H1 (cell line): ENCODE data around the gene GNG7. TPM values are rescaled to one million over a fixed set of nuclear protein-coding genes. Genes with fewer than 3 reads are reported as not detected.
A peak's percentile ranks its signal among the peaks of the same experiment; 100 is the strongest.

Experiments
- CTCF ChIA-PET: fragments of 300-600 bp; sonication (Branson Sonifier 250); formaldehyde crosslinking; loops from one replicate; lab custom pipeline; 2021; ENCODE audit not compliant: partially characterized antibody; lab: Charles Lee
- POLR2A ChIA-PET: fragments of 300-600 bp; sonication (Branson Sonifier 250); formaldehyde crosslinking; loops from one replicate; lab custom pipeline; 2021; ENCODE audit warnings: inconsistent platforms; ENCODE audit not compliant: partially characterized antibody; lab: Charles Lee
- DNase-seq, 2 experiments: peaks; one replicate each; pipeline versions ENCODE4 v3.0.0 to v3.0.0-alpha.2; 2010 to 2022; ENCODE audit warnings: low spot score in 2 of 2, low read depth in 1 of 2, mixed read lengths in 1 of 2
- FAIRE-seq: peaks from 2 replicates; lab custom pipeline; 2011; peaks lifted over from hg19 to GRCh38; lab: Jason Lieb, UNC
- H2AFZ ChIP-seq: 2 replicates; pipeline ENCODE4 v1.8.1; 2012; ENCODE audit warnings: low read length, inconsistent platforms
- H2AK5ac ChIP-seq: 2 replicates; pipeline ENCODE4 v1.6.1; 2013; ENCODE audit warnings: low read depth, low read length
- H2BK120ac ChIP-seq: replicated peaks from 2 replicates; pipeline ENCODE3; 2013; ENCODE audit warnings: low read depth, low read length, inconsistent platforms
- H2BK12ac ChIP-seq: 2 replicates; pipeline ENCODE4 v1.6.1; 2013; ENCODE audit warnings: low read depth, low read length
- H2BK15ac ChIP-seq: 2 replicates; pipeline ENCODE4 v1.6.1; 2013; ENCODE audit warnings: low read length
- H2BK20ac ChIP-seq: 2 replicates; pipeline ENCODE4 v1.6.1; 2013; ENCODE audit warnings: low read length
- H2BK5ac ChIP-seq: 2 replicates; pipeline ENCODE4 v1.6.1; 2013; ENCODE audit warnings: low read depth, low read length
- H3K14ac ChIP-seq: 2 replicates; pipeline ENCODE4 v1.6.1; 2013; ENCODE audit warnings: inconsistent platforms; ENCODE audit not compliant: insufficient read length
- H3K18ac ChIP-seq: 2 replicates; pipeline ENCODE4 v1.6.1; 2013; ENCODE audit warnings: low read length; ENCODE audit errors: extremely low read depth
- H3K23ac ChIP-seq: 2 replicates; pipeline ENCODE4 v1.6.1; 2013; ENCODE audit warnings: inconsistent platforms; ENCODE audit not compliant: insufficient read length
- H3K23me2 ChIP-seq: 2 replicates; pipeline ENCODE4 v1.6.1; 2013; ENCODE audit warnings: low read depth, low read length
- H3K27ac ChIP-seq: 2 replicates; pipeline ENCODE4 v1.6.1; 2011; ENCODE audit warnings: low read depth, low read length, inconsistent platforms
- H3K27me3 ChIP-seq, 4 experiments: replicated peaks in 1 of 4; 1 replicate in 1 of 4; 2 replicates in 3 of 4; pipeline versions ENCODE4 v1.6.1 to v1.8.1; 2011 to 2013; ENCODE audit warnings: low read length in 3 of 4, mild to moderate bottlenecking in 3 of 4, inconsistent platforms in 2 of 4, mixed read lengths in 2 of 4, moderate library complexity in 1 of 4; ENCODE audit not compliant: control insufficient read depth in 3 of 4, insufficient read depth in 3 of 4; ENCODE audit errors: extremely low read depth in 1 of 4
- H3K36me3 ChIP-seq, 4 experiments: 2 replicates each; pipeline versions ENCODE4 v1.6.1 to v1.8.1; 2011 to 2013; ENCODE audit warnings: mild to moderate bottlenecking in 4 of 4, low read length in 3 of 4, moderate library complexity in 2 of 4, control low read depth in 1 of 4, inconsistent platforms in 1 of 4; ENCODE audit not compliant: insufficient read depth in 4 of 4, control insufficient read depth in 2 of 4
- H3K4ac ChIP-seq: replicated peaks from 2 replicates; pipeline ENCODE3; 2013; ENCODE audit warnings: low read length, low read depth, mixed read lengths, inconsistent platforms; ENCODE audit not compliant: insufficient read length
- H3K4me1 ChIP-seq, 4 experiments: replicated peaks in 1 of 4; 1 replicate in 1 of 4; 2 replicates in 3 of 4; pipeline versions ENCODE4 v1.6.1 to v1.8.1; 2011 to 2013; ENCODE audit warnings: low read length in 3 of 4, inconsistent platforms in 2 of 4, mixed read lengths in 1 of 4; ENCODE audit not compliant: insufficient read depth in 4 of 4, control insufficient read depth in 3 of 4
- H3K4me2 ChIP-seq, 2 experiments: 2 replicates each; pipeline versions ENCODE4 v1.6.1 to v1.8.1; 2011 to 2013; ENCODE audit warnings: low read depth in 2 of 2, low read length in 2 of 2, control low read depth in 1 of 2, inconsistent platforms in 1 of 2, mild to moderate bottlenecking in 1 of 2; ENCODE audit not compliant: insufficient read depth in 1 of 2
- H3K4me3 ChIP-seq, 4 experiments: fragments of 200-600, 300-600 bp in 1 of 4; sonication (generic), shearing (Covaris generic), sonication (Bioruptor Twin) in 1 of 4; 2 replicates each; pipeline versions ENCODE4 v1.5.1 to v1.8.1; 2011 to 2016; ENCODE audit warnings: low read length in 4 of 4, low read depth in 3 of 4, control low read depth in 2 of 4, inconsistent platforms in 2 of 4, mild to moderate bottlenecking in 2 of 4, mixed read lengths in 1 of 4, moderate library complexity in 1 of 4; ENCODE audit not compliant: insufficient read depth in 2 of 4; ENCODE audit errors: extremely low read depth in 1 of 4
- H3K56ac ChIP-seq: replicated peaks from 2 replicates; pipeline ENCODE3; 2013; ENCODE audit warnings: low read depth, mild to moderate bottlenecking, mixed read lengths, low read length, inconsistent platforms; ENCODE audit not compliant: insufficient read length
- H3K79me1 ChIP-seq: 2 replicates; pipeline ENCODE4 v1.6.1; 2013; ENCODE audit warnings: low read depth, low read length, control low read depth
- H3K79me2 ChIP-seq, 2 experiments: 2 replicates each; pipeline versions ENCODE4 v1.6.1 to v1.8.1; 2012 to 2013; ENCODE audit warnings: low read length in 2 of 2, mild to moderate bottlenecking in 2 of 2, inconsistent platforms in 1 of 2; ENCODE audit not compliant: insufficient read depth in 2 of 2, control insufficient read depth in 1 of 2
- H3K9ac ChIP-seq, 4 experiments: replicated peaks in 1 of 4; 1 replicate in 1 of 4; 2 replicates in 3 of 4; pipeline versions ENCODE4 v1.6.1 to v1.8.1; 2011 to 2013; ENCODE audit warnings: low read depth in 3 of 4, low read length in 3 of 4, control low read depth in 2 of 4, mild to moderate bottlenecking in 2 of 4, moderate library complexity in 2 of 4, inconsistent platforms in 1 of 4; ENCODE audit errors: extremely low read depth in 1 of 4
- H3K9me3 ChIP-seq, 2 experiments: 2 replicates each; pipeline versions ENCODE4 v1.6.1 to v1.8.1; 2012 to 2013; ENCODE audit warnings: mild to moderate bottlenecking in 2 of 2, moderate library complexity in 2 of 2, control low read depth in 1 of 2, inconsistent platforms in 1 of 2, low read depth in 1 of 2, low read length in 1 of 2, mixed read lengths in 1 of 2; ENCODE audit not compliant: insufficient read depth in 2 of 2
- H4K20me1 ChIP-seq, 2 experiments: replicated peaks in 1 of 2; 2 replicates each; pipeline versions ENCODE3 to v1.8.1; 2011 to 2013; ENCODE audit warnings: inconsistent platforms in 2 of 2, low read length in 2 of 2, mild to moderate bottlenecking in 1 of 2; ENCODE audit not compliant: insufficient read depth in 2 of 2, control insufficient read depth in 1 of 2
- H4K5ac ChIP-seq: 2 replicates; pipeline ENCODE4 v1.6.1; 2013; ENCODE audit warnings: low read length, low read depth, mixed read lengths, inconsistent platforms; ENCODE audit not compliant: insufficient read length
- H4K8ac ChIP-seq: 2 replicates; pipeline ENCODE4 v1.8.0; 2013; ENCODE audit warnings: mild to moderate bottlenecking, moderate library complexity, low read length, inconsistent platforms; ENCODE audit not compliant: insufficient read depth; ENCODE audit errors: extremely low read depth
- H4K91ac ChIP-seq: replicated peaks from 2 replicates; pipeline ENCODE3; 2013; ENCODE audit warnings: low read length, mixed read lengths, inconsistent platforms; ENCODE audit not compliant: insufficient read length
- EGR1 ChIP-seq: IDR thresholded peaks from 2 replicates; pipeline ENCODE4 v1.6.1; 2011; ENCODE audit warnings: low read depth, low read length, borderline replicate concordance
- JUN ChIP-seq: IDR thresholded peaks from 2 replicates; pipeline ENCODE4 v1.6.1; 2011; ENCODE audit warnings: low read depth, mild to moderate bottlenecking, improper control_type of control experiment, low read length
- PHF8 ChIP-seq: fragments of 200-600 bp; sonication (generic); conservative IDR thresholded peaks from 2 replicates; pipeline ENCODE4 v1.7.1; 2012; ENCODE audit warnings: low read depth, mild to moderate bottlenecking, inconsistent platforms, low read length, moderate library complexity
- SP1 ChIP-seq: IDR thresholded peaks from 2 replicates; pipeline ENCODE4 v1.6.1; 2011; ENCODE audit warnings: low read depth, low read length
- SP4 ChIP-seq: IDR thresholded peaks from 2 replicates; pipeline ENCODE4 v1.6.1; 2012; ENCODE audit warnings: low read length, inconsistent platforms
- WGBS, 2 experiments: shearing (Covaris generic) in 1 of 2; methylation state at CpG; one replicate each; pipeline versions ENCODE4 v1.1.6 to v1.1.7; 2013 to 2015; ENCODE audit warnings: low lambda C conversion rate in 2 of 2, mixed read lengths in 2 of 2, inconsistent platforms in 1 of 2, low coverage in 1 of 2, missing lambda C conversion rate in 1 of 2; ENCODE audit not compliant: insufficient replicate concordance in 2 of 2, insufficient coverage in 1 of 2, insufficient read length in 1 of 2; ENCODE audit errors: extremely low coverage in 1 of 2, missing lambda C conversion rate in 1 of 2; 5-methylcytosine and 5-hydroxymethylcytosine counted together
- polyA plus RNA-seq, 7 experiments: library from polyadenylated mRNA; depleted of rRNA in 3 of 7; stranded (reverse) in 5 of 7; unstranded in 2 of 7; fragments of >200 nt in 5 of 7; fragments of 200-250 nt in 2 of 7; gene quantifications; 1 replicate in 5 of 7; 2 replicates in 1 of 7; 4 replicates in 1 of 7; pipeline versions ENCODE4 v1.2.1 to v1.2.3, GENCODE V29; 2011 to 2013; ENCODE audit warnings: missing spikeins in 2 of 7, mixed read lengths in 2 of 7
- total RNA-seq: library from RNA; stranded (reverse); fragmentation: NEBNext Ultra II Directional; extraction: Animal tissue kit (Norgen Biotek cat#: 25700); gene quantifications from 2 replicates; pipeline ENCODE4 v1.2.1, GENCODE V29; 2021

The GNG7 gene
- total and polyA plus RNA-seq, 2 of the 8 experiments (the other 6 are each of a cell fraction or from before 2014, with no cell fraction given) = 2.8 to 7.8 TPM

GRCh38 chr19:2516727-2517126, 185.8 kb downstream of the GNG7 start:
- H2BK120ac ChIP-seq = no peak overlapping the region
- H3K9ac ChIP-seq = no peak overlapping the region
- H3K4me3 ChIP-seq = no peak overlapping the region
- no peak overlapping the region for H3K4me2 ChIP-seq
- H3K4me1 ChIP-seq = peaks cover 0 to 9% (median 6%) of the 10 kb centered on the region in 4 experiments; a peak in 5 of 7 replicates
- no peak overlapping the region for H2BK15ac ChIP-seq
- H2AFZ ChIP-seq = no peak overlapping the region
- no peaks in the 10 kb centered on the region for H3K23me2 ChIP-seq
- H2AK5ac ChIP-seq = peak overlapping the region; percentile 39; the same call in 1 of the 2 replicates
- WGBS, 2 experiments = 87% methylated on average over 18 of the region's 18 CpGs; no CpG with 5 or more reads in 1 of the 2 experiments
- no peak overlapping the region for H3K18ac ChIP-seq
- H3K79me1 ChIP-seq = no peaks in the 10 kb centered on the region
- no peak overlapping the region for H3K56ac ChIP-seq
- no peak overlapping the region for H3K4ac ChIP-seq
- H3K9me3 ChIP-seq = no peaks in the 10 kb centered on the region
- H3K27me3 ChIP-seq = no peaks in the 10 kb centered on the region
- H3K36me3 ChIP-seq = no peaks in the 10 kb centered on the region
- no peak for DNase-seq
- no peak overlapping the region for H4K5ac ChIP-seq
- no peaks in the 10 kb centered on the region for H3K79me2 ChIP-seq
- H4K20me1 ChIP-seq = no peaks in the 10 kb centered on the region
- no peak overlapping the region for H3K23ac ChIP-seq
- H3K14ac ChIP-seq = no peak overlapping the region
- CTCF ChIA-PET = interaction anchor here (0.8 kb wide), 1 partner anchor 51 kb away, joined by 4 read pairs; no protein-coding TSS in a partner anchor
- H4K91ac ChIP-seq = no peak overlapping the region
- POLR2A ChIA-PET = interaction anchor here (5.6 kb wide), 1 partner anchor 40 kb away, joined by 37 read pairs; the partner anchor contains the start of gene GADD45B
- no peak overlapping the region for H2BK5ac ChIP-seq
- no peak overlapping the region for H2BK12ac ChIP-seq
- TF ChIP-seq SP1 (no peak), JUN (no peak), EGR1 (no peak), SP4 (no peak), PHF8 (no peak)
- TF ChIP-seq, all 59 proteins: peak for 0
- H3K27ac ChIP-seq = no peak overlapping the region
- peak overlapping the region; percentile 45; the same call in 1 of the 2 replicates for H4K8ac ChIP-seq
- FAIRE-seq = no peak
- no peak overlapping the region for H2BK20ac ChIP-seq
